Measurements from ENCODE around the gene SGSM2.

Gene SGSM2

GRCh38 chr17:2383628-2384167, 46.4 kb downstream of the SGSM2 start:
- H3K4me3 ChIP-seq (ENCODE audit: control insufficient read depth, low read depth, low read length): no peak overlapping the region
- TF ChIP-seq CTCF (conservative IDR thresholded peaks at IDR 0.05; ENCODE audit: control insufficient read depth, insufficient read depth, low read depth, low read length): no peak

GRCh38 chr17:2384439-2385127, 47.3 kb downstream of the SGSM2 start:
- no peak for TF ChIP-seq CTCF (conservative IDR thresholded peaks at IDR 0.05; ENCODE audit: control insufficient read depth, insufficient read depth, low read depth, low read length)
- DNase-seq (ENCODE audit: low read depth): no peak
- H3K4me3 ChIP-seq (ENCODE audit: control insufficient read depth, low read depth, low read length): no peak overlapping the region

More at GRCh38 chr17:2383628-2384167, 46.4 kb downstream of the SGSM2 start:
- DNase-seq (ENCODE audit: low read depth): no peak

- DNase-seq (ENCODE audit: low read depth): no peak
- H3K4me3 ChIP-seq (ENCODE audit: control insufficient read depth, low read depth, low read length): no peak overlapping the region
- TF ChIP-seq CTCF (conservative IDR thresholded peaks at IDR 0.05; ENCODE audit: control insufficient read depth, insufficient read depth, low read depth, low read length): no peak
Measured at GRCh38 chr17:2385240-2386210, 48.2 kb downstream of the SGSM2 start.

- no peak for DNase-seq (ENCODE audit: low read depth)
- no peak for TF ChIP-seq CTCF (conservative IDR thresholded peaks at IDR 0.05; ENCODE audit: control insufficient read depth, insufficient read depth, low read depth, low read length)
- no peak overlapping the region for H3K4me3 ChIP-seq (ENCODE audit: control insufficient read depth, low read depth, low read length)
Measured at GRCh38 chr17:2386400-2387085, 49.2 kb downstream of the SGSM2 start.

GRCh38 chr17:2387086-2388019, 50.1 kb downstream of the SGSM2 start:
- DNase-seq (ENCODE audit: low read depth): no peak
- no peak overlapping the region for H3K4me3 ChIP-seq (ENCODE audit: control insufficient read depth, low read depth, low read length)
- no peak for TF ChIP-seq CTCF (conservative IDR thresholded peaks at IDR 0.05; ENCODE audit: control insufficient read depth, insufficient read depth, low read depth, low read length)
